HG02943 (cell line): ENCODE measurements around the gene PPTC7.
"Not testable (repeated sequence)": the region's sequence is repeated elsewhere in the genome, so short reads cannot be mapped to it uniquely, and the experiment has no call there.

Experiments used
- ATAC-seq: cut with Tn5 transposase; IDR thresholded peaks from one replicate; pipeline ENCODE4 v1.9.1; 2021; ENCODE audit warnings: mild to moderate bottlenecking, low read depth, moderate library complexity; ENCODE audit not compliant: unreplicated experiment

The PPTC7 gene

DNA sequence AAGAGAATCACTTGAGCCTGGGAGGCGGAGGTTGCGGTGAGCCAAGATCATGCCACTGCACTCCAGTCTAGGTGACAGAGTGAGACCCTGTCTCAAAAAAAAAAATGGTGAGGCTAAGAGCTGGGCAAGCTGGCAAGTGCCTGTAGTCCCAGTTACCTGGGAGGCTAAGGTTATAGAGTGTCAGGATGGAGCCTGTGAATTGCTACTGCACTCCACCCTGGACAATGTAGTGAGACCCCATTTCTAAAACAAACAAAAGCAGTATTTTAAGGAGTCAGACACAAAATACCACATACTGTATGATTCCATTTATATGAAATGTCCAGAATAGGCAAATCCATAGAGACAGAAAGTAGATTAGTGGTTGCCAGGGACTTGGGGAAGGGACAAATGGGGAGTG, 4.0 kb upstream of the PPTC7 start:
- not testable (repeated sequence) for ATAC-seq

DNA sequence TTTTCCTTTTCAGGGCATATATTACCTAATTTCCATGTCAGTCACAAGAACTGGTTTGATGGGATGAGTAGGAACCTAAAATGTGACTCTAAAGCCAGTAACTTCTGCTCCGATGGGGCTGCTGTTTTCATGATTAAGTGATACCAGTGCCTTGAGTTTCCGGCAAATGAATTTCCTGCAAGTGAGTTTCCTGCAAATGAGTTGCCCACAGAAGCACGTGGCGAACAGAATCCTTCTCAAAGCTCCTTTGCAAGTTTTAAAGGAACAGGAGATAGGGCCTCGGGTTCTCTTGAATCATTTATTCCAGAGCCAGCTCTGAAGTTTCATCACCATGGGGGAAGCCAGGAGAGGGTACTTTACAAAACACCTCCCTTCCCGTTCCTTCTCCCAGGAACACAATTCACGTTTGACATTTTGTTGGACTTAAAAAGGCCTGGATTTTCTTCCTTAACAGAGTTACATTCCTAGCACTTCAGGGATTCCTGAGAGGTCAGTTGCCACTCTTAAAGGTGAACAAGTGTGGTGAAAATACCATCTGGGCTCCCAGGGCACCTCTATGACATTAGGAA, 2.2 kb upstream of the PPTC7 start:
- ATAC-seq, result no peak

DNA sequence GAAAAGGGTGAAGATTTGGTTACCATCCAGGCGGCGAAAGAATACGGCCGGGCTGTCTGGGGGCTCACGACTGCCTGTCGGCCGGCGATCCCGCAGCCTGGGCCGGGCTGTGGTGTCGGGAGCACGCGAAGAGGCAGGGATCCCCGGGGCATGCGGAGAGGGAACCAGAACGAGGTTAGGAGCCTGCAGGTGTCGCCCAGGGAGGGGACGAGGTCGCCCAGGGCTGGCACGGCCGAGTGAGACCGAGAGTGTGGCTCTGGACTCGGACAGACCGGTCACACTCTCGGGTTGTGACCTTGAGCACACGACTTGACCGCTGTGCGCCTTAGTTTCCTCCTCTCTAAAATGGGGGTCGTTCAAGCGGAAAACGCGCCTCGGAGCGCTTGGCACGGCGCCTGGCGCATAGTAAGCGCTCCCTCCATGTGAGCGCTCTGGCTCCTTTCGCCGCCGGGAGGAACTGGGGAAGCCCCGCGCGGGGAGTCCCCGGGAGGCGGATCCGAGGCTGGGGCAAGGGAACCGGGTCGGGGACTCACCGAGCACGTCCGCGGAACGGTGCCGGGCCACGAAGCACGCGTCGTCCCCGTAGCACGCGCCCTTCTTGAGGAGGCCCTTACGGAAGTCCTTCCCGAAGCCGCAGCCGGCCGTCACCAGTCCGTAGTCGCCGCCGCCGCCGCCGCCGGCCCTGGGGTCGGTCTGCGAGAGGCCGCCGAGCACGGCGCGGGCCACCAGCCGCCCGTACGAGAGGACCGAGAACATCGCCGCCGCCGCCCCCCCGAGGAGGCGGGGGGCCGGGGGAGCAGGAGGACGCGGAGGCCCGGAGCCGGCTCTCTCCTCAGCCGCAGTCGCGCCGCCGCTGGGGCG, 612 bp downstream of the PPTC7 start:
- peak; percentile 44 for ATAC-seq

DNA sequence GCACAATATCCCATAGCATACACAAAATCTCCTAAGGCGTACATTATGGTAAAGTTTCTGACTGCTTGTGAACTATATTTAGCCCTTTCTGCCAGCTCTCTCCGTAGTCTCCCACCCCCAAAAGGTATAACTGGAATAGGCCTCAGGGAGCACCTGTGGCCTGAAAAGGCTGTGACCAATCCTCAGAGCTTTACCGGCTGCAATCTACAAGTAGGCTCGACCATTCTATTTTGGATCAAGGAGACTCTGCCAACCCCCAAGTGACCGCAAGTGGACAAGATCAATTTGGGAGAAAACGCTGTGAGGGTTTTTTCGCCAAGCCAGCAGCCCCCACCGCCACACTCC, 1.2 kb downstream of the PPTC7 start:
- no peak for ATAC-seq

DNA sequence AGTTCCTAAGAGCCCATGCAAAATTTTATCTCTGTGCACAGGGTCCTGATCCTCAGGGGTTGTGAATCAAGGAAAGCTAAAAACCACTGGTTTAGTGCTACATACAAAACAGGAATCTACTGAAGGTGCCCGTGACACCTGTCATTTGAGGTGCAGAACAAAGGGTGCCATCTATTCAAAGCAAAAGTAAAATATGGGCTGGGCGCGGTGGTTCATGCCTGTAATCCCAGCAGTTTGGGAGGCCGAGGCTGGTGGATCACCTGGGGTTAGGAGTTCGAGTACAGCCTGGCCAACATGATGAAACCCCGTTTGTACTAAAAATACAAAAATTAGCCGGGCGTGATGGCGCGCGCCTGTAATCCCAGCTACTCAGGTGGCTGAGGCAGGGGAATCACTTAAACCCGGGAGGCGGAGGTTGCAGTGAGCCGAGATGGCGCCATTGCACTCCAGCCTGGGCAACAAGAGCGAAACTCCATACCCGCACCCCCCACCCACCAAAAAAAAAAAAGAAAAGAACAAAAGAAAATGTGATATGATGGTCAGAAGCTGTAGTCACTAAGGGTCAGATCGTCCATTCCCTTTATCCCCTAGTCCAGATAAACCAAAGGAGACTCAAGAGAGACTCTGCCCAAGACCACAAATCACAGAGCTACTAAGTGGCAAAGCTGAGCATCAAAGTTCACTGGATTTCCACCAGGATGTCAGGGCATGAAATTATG, 3.4 kb downstream of the PPTC7 start:
- no peak for ATAC-seq

DNA sequence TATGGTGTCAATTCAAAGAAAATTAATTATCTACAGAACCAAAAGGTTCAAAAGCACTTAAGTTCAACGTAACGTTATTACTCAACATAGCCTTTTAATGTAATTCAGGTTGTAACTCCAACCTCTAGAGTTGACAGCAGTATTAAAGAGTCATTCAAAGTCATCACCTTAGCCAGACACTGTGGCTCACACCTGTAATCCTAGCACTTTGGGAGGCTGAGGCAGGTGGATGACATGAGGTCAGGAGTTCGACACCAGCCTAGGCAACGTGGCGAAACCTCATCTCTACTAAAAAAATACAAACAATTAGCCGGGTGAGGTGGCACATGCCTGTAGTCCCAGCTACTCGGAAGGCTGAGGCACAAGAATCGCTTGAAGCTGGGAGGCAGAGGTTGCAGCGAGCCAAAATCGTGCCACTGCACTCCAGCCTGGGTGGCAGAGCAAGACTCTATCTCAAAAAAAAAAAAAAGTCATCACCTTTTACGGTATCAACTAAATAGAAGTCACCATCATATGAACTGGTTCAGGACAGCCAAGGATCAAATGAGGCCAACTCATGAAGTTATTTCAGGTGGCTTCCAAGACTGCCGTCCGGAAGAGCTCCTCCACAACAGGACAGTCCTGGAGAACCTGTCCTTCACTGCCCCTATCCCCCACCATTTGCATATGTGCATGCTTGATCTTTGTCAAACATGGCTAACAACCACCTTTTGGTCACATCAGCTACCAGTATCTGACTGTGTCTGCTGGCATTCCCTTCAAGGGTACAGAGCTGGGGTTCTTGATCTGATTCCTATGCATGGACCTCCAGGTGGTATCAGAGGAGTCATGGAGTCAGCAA, 4.2 kb downstream of the PPTC7 start:
- ATAC-seq, result no peak

DNA sequence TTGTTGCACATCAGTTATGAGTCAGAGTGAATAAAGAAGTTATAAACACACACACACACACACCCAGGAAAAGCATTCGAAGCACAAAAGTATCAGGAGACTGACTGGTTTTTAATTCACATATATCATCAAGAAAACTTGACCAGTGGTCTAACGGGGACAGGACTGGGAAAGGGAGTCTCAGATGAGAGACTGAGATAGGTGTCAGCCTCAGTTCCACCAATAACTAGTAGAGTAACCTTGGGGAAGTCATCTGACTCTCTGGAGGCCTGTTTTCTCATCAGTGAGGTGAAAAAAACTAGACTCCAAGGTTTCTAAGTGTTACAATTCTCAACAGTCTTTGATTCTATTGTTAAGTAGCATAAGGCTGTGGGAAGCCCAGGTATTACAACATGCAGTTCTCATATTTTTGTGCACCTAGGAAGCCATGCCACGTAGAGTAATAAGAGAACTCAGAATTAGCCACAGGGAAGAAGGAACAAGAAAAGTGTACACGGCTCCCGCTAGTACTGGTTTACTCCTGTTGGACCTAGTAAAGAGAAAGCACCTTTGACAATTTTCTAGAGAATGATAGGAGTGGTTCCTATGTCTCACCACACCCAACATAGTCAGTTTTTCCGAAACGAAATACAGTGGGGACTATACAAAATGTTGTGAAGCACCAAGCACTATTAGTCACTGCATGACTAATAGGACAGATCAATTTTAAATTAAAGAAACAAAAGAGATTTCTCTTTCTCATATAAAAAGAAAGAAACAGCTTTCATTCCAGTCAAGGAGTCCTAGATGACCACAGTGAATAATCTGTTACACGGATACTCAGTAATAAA, 5.0 kb downstream of the PPTC7 start:
- ATAC-seq, result no peak

DNA sequence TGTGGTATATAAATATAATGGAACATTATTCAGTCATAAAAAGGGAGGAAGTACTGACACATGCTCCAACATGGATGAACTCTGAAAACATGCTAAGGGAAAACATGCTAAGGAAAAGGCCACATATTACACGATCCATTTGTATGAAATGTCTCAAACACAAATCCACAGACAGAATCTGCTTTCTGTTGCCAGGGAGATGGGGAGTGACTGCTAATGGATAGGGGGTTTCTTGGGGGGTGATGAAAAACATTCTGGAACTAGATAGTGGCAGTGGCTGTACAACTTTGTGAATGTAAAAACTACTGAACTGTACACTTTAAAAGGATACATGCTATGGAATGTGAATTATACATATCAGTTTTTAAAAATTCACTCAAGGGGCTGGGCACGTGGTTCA, 6.6 kb downstream of the PPTC7 start:
- no peak for ATAC-seq

DNA sequence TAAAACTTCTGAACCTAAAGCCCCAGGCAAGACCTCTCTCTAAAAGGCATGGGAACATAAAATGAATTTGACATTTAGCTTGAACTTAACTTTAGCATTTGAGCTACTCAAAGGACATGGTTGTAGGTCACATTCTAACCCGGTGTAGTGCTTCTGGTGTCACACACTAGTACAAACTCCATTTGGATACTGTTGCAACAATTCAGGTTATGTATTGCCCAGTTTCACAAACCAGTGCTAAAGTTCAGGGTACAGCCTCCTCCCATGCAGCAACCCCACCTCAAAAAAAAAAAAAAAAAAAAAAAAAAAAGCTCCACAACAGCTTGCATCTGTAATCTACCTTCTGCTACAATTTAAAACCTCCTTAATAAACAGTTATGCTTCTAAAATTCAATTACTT, 7.8 kb downstream of the PPTC7 start:
- ATAC-seq, result no peak

DNA sequence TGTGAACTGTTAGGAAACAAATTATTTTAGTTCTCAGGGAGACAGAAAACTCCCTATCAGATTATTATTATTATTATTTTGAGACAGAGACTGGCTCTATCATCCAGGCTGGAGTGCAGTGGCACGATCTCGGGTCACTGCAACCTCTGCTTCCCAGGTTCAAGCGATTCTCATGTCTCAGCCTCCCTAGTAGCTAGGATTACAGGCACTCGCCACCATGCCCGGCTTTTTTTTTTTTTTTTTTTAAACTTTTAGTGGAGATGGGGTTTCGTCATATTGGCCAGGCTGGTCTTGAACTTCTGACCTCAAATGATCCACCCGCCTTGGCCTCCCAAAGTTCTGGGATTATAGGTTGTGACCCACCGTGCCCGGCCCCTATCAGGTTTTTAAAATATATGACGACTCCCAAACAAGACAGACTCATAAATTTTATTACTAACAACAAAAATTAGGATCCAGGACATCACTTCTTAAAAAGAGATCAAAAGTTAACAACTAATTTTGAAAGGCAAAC, 8.3 kb downstream of the PPTC7 start:
- ATAC-seq, result not testable (repeated sequence)

DNA sequence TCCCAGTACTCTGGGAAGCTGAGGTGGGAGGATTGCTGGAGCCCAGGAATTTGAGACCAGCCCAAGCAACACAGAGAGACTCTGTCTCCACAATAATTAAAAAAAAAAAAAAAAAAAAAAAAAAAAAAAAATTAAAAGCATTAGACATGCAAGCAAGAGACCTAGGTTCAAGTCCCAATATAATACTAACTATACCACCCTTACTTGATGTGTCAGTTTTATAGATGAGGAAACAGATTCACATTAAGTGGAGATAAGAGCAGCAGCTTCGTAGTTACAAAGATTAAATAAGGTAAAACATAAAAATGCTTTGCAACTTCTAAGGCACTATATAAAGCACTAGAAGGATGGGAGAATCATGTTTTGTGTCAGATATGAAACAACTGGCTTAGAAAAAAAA, 9.1 kb downstream of the PPTC7 start:
- ATAC-seq, result no peak

DNA sequence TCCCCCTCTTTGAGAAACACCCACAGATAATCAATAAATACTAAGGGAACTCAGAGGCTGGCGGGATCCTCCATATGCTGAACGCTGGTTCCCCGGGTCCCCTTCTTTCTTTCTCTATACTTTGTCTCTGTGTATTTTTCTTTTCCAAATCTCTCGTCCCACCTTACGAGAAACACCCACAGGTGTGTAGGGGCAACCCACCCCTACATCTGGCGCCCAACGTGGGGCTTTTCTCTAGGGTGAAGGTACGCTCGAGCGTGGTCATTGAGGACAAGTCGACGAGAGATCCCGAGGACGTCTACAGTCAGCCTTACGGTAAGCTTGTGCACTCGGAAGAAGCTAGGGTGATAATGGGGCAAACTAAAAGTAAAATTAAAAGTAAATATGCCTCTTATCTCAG, 12.3 kb downstream of the PPTC7 start:
- ATAC-seq, result not testable (repeated sequence)

DNA sequence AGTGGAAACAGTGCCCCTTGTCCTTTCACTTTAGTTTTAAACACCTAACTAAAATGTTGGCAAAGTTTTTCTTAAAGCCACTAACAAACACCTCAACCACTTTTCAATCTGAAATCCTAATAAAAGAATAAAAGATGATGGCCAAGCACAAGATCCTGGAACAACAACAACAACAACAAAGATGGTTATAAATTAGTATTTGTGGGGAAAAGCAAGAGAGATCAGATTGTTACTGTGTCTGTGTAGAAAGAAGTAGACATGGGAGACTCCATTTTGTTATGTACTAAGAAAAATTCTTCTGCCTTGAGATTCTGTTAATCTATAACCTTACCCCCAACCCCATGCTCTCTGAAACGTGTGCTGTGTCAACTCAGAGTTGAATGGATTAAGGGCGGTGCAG, 13.3 kb downstream of the PPTC7 start:
- not testable (repeated sequence) for ATAC-seq

DNA sequence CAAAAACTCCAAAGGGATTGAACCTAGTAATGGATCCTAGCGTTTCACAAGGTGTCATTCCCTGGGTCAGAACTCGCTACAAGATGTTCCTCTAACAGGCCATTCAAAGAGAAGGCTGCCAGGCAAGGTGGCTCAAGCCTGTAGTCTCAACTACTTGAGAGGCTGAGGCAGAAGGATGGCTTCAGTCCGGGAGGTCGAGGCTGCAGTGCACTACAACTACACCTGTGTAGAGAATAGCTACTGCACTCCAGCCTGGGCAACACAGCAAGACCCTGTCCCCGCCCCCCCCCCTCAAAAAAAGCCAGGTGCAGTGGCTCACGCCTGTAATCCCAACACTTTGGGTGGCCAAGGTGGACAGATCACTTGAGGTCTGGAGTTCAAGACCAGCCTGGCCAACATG, 14.4 kb downstream of the PPTC7 start:
- no peak for ATAC-seq

DNA sequence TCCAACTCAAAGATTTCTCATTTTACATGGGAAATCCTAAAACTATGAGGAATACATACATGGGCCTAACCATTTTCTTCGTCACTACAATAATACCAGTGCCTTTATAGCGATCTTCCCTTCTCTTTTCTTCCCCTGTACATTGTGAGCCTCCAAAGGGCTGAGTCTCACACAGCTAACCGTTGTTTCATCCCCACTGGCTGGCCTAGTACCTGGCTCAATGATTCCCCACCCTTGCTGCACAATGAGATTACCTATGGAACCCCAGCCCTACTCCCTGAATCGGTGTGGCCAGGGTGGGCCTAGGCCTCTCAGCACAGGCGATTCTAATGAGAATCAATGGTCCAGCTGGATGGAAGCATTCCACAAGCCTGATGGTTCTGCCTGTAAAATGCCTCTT, 16.1 kb downstream of the PPTC7 start:
- ATAC-seq, result no peak

DNA sequence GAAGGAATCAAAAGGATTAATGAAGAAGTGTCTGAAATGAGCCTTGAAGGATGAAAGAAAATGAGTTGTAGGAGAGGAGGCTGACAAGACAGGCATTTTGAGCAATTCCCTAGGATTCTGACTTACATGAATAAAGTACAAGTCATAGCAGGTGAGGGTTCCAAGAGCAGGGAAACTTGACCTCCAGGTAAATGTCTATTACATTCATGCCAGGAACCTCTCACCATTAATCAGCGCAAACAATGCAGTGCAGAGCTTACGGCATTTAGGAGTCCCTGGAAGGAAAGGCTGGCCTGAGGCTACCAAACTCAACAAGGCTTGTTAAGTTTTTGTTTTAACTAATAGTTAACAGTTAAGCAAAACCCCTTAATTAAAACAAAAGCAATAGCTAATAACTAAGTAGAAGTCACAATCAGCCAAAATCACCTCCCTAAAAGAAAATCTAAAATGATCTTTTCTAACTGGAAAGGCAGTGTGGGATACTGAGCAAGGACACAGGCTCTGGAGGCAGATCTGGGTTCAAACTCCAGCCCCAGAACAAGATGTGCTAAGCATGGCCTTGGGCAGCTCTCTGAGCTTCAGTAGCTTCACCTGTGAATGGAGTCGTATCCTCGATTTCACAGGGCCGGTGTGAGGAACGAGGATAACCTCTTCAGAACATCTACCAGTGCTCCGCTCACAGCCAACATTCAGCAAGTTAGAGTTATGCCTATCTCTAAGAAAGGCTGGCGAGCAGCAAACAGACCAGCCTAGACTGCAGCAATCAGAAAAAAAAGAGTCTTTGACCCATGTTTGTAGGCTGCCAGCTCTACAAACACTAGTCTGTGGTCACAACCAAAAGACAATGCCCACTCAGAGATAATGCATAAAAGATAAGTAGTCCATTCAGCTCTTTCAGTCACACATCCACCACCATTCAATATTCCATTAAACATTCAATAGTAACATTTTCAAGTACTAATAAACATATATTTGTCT, 16.9 kb downstream of the PPTC7 start:
- ATAC-seq, result no peak

DNA sequence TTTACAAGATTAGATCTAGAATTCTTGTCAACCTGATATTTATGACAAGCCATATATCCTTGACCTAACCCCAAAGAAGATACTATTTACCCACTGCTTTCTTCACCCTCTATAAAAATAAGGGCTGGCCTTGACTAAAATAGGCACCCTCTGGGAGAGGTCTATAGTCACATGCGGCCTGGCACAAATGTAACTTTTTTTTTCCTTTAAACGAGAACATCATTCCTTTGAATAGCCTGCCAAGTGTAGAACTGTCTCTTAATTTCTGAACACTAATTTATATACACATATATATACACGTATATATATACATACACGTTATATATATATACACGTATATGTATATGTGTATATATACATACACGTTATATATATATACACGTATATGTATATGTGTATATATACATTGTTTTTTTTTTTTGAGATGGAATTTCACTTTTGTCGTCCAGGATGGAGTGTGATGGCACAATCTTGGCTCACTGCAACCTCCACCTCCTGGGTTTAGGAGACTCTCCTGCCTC, 18.6 kb downstream of the PPTC7 start:
- no peak for ATAC-seq

DNA sequence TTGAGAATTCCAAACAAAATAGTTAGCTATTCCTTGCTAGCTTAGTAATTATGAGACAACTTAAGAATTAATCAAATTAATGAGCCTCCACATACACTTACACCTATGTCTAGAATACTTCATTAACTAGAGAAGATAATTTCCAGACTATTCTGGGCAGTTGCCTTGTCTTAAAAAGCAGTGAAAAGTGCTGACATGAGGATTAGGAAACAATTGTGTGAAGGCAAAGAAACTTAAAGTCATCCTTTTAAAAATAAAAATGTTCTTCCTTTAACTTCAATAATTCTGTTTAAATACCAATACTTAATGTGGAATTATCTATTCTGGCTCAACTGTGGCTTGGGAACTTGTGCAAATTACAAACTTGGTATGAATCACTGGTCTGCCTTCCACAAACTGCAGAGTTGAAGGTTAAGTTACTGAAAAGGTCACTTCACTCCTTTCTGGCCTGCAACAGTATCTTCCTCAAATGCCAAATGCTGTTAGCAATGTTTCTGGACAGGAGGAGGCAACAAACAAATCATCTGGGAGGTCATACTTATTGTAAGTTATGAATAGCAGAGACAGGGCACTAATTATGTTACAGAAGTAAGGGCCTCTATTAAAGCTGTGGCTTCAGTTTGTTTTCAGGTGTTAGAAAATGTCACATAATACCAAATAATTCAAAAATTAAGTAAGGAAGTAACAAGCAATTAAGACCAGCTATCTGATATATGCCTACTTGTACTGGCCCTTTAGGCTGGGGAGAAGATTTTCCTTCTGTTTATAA, 19.2 kb downstream of the PPTC7 start:
- ATAC-seq, result no peak
